ENCODE measurements around the gene UBE2G2.

UBE2G2 gene

DNA sequence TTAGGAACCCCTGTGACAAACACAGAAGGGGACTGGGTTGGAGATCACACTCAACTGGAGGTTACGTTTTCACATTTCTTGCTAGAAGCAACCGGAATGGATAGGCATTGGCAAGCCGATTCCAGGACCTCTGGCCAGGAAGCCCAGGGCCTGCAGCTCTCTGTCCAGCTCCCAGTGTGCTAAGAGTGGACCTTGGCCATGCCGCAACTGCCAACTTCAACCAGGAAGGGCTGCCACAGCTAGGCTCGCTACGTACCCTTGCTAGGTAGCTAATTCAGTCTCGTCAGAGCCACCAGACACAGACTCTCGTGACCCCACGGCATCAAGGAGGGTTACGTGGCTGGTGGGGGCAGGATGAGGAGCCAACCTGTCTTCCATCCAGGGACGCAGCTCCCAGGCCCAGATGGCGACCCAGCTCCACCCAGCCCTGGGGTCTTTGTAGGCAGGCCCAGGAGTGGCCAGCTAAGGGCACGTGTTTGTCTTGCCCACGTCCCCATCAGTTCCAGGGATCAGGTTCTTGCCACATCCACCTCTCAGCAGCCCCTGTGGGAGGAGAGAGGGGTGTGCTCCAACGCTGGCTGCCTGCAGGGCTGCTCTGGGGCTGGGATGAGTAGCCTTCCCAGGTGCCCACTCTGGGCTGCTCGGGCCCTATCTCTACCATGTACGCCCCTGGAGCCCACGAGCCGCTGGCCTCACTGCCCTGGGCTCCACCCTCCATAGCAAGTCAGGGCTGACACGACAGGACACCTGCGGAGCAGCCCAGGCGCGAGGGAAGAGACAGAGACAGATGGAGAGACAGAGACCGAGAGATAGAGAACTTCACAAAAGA, 39.2 kb downstream of the UBE2G2 start:
- no peak for FAIRE-seq

DNA sequence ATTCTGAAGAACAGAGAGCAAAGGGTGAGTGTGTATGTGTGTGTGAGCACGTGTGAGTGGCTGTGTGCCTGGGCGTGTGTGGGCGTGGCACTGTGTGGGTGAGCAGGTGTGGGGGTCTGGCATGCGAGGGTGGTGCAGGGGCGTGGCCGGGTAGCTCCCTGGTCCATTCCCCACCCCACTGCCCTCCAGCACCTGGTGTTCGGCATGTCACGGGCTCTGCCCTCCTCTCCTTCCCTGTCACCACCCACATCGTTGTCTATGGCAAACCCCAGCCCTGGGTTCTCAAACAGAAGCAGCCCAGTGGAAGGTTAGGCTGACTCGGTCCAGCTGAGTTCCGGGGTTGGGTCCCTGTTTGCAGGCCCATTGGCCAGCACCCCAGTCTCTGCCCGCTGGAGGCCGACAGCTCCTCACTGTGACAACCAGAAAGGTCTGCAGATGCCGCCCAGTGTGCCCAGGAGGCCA, 39.8 kb downstream of the UBE2G2 start:
- no peak for FAIRE-seq

DNA sequence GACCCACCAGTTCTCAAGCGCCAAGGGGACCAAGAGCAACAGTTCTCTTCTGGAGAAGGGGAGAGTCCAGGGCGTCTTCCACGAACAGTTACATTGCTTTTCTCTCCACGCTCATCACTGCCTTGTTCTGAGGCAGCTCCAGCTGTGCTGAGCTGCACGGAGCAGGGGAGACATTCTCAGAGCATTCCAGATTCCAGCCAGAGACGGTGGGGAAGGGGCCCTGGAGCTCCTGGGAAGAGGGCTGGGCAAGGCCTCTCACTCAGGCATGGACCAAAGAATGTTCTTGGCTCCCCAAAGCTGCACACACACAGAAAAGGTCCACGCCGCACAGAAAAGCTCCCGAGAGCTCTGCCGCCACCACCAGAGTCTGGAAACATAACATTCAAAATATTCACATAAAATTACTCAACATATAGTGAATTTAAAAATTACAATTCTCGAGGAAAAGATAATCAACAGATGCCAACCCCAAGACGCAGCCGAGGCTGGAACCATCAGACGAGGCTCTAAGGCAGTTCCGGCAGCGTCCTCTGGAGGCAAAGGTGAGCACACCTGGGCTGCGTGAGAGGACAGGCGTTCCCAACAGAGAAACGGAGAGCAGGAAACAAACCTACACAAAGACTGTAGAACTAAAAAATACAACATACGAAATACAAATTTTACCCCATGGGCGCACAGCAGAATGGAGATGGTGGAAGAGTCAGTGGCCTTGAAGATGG, 40.5 kb downstream of the UBE2G2 start:
- FAIRE-seq, result no peak

DNA sequence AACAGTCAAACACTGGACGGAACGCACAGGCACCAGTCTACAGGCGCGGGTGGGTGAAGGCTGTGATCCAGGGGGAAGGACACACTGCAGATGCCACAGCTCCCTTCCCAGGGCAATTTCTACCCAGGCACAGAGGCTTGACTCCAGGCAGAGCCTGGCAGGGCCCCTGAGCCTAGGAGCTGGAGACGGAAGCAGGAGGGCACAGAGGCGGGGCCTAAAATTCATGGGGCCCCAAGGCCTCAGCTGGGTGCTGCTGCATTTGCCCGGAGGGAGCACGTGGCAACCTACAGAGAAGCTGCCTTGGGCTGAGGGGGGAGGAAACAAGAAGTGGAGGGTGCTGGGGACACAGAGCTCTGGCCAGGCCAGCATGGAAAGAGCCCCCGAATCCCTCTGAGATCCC, 41.2 kb downstream of the UBE2G2 start:
- FAIRE-seq, result no peak

DNA sequence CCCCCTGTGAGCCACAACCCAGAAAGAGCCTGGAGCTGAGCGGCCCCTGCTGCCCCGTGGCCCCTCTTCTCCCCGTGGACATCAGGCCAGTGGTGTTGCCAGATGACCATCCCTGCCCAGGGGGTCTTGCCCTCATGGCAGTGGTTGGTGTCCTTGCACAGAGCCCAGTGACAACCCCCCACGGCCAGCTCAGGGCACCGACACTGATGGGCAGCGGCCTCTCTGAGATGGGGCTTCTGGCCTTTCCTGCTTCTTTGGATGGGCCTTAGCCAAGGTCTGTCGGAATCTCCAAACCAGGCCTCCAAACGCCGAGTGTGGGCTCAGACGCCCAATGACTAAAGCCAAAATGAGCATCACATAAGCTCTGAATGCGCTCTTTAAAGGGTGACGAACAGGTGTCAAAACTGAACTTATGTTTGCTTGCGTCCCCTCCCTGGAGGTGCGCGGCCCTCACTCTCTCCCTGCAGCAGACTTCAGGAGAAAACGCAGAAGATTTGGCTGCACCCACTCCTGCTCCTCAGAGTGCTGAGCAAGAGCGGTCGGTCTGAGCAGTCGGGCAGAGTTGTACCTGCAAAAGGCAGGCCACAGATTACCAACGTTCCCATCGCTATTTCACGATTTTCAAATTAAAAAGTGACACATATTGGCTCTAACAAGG, 41.9 kb downstream of the UBE2G2 start:
- no peak for FAIRE-seq

DNA sequence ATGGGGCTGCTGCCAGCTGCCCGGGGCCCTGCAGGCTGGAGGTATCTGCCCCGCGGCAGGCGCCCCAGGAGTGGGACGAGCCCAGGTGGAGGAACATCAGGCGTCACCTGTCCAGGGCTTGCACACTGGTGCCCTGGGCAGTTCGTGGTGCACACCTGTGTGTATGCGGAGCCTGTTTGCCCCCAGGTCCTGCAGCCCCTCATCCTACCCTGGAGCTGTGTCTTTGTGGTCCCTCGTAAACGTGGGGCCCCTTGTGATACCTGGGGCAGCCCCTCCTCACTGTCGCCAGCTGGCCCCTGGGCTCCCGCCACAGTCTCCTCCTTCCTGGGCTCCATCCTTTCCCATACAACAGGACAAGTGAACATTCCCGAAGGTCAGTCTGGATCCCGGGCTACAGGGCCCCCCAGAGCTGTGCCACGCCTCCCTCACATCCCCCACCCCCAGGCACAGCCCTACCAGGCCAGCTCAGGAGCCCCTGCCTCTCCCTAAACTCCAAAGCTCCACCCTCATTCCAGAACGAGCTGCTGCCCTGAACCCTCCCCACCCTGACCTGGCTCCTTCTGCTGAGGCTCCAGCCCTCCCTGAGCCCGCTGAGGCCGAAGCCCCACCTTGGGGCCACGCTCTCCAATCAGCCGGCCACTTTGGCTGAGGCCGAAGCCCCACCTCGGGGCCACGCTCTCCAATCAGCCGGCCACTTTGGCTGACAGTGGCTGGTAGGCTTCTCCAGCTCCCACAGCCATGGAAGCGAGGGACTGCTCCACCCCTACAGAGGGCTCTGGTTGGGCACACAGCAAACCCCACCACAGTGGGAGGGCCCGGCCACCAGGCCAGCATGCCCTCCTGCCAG, 42.6 kb downstream of the UBE2G2 start:
- FAIRE-seq, result no peak

DNA sequence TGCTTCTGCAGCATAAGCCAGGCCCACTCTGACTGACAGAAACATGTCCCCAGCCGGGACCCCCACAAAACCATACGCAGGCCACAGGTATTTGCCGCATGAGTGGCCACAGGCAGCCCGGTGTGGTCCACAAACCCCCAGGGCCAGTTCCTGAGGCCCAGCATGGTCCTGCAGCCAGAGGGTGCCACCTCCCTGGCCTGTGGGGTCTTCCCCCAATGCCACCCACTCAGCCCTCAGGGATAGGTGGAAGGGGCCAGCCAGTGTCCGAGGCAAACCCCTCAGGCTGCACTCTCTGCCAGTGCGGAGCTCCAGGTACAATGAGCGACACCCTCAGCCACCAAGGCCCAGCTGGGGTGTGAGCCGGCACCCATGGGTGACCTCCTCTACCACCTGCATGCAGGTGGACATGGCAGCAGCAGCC, 43.5 kb downstream of the UBE2G2 start:
- no peak for FAIRE-seq

DNA sequence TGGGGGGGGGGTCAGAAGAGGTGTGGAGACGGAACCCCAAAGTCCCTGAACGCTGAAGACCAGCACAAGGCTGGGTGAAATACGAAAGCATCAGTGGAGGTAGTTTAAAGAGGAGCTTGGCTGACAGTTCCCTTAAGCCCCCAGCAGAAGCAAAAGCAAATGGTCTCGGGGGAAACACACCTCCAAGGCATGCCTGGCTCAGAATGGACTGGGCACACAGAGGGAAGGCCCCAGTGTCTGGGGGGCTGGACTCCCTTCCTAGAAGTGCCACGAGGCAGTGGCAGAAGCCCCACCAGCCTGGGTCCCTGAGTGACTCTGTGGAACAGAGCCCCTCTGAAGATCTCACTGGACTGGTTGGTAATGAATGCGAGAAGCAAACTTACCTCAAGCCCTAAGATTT, 43.9 kb downstream of the UBE2G2 start:
- FAIRE-seq, result no peak

DNA sequence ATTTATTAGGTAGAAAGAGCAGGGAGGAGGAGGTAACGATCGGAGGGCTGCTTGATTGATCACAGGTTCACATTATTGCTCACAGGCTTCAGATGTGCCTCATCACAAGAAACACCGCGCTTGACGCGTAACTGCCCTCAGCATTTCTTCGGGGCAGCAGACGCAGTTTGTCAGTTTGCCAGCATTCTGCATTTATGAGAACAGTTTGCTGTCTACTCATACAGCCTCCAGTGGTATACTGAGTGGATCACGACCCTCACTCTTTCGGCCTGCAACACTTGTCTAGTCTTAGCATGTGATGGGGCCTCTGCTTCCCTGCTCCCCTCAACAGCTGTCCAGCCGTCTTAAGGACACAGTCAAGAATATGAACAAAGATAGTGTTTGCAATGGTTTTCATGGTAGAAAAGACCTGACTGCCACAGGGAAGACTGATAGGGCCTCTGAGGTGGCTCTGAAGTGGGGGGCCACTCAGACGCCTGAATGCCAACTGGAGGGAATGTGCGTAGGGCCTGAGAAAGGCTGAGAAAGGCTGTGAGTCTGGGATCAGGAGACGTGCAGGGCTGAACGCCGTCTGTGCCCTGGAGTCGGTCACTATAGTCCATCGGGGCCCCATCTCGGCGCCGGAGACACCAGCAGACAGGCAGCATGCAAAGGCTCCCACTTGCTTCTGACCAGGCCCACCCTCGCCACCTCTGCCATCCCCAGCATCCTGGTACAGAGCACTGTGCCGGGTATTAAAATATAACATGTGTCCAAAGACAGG, 45.0 kb downstream of the UBE2G2 start:
- no peak for FAIRE-seq

DNA sequence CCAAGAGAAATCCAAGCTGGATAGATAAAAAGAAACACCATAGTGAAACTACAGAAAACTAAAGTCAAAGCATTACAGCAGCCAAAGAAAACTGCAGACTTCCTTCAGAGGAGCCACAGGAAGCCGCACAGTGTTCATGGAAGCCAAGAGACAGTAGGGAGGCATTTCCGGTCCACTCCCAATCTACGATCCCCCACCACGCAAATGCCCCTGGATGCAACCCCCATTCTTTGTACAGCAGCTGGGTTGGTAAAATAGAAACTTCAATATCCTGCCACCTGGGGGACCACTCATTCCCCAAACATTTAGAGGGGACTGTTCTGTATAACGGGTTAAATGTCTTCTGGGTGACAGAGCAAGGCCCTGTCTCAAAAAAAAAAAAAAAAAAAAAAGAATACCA, 46.4 kb downstream of the UBE2G2 start:
- no peak for FAIRE-seq

DNA sequence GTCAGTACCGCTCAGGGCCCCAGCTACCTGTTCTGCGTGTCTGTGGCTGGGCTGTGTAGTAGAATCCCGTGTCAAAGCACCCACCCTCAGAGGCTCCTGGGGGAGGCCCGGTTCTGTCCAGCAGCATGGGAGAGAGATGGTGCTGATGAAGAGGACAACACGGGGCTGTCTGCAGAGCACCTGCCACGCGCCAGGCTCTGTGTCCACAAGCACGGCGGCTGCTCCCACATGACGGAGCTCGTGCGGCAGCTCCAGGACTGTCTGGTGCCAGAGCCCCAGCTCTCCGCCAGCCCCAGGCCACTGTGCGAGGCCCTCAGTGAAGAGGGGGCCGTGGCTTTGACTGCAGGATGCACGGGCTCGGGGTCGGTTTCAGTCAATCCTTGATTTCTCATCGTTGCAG, 48.3 kb downstream of the UBE2G2 start:
- no peak for FAIRE-seq

DNA sequence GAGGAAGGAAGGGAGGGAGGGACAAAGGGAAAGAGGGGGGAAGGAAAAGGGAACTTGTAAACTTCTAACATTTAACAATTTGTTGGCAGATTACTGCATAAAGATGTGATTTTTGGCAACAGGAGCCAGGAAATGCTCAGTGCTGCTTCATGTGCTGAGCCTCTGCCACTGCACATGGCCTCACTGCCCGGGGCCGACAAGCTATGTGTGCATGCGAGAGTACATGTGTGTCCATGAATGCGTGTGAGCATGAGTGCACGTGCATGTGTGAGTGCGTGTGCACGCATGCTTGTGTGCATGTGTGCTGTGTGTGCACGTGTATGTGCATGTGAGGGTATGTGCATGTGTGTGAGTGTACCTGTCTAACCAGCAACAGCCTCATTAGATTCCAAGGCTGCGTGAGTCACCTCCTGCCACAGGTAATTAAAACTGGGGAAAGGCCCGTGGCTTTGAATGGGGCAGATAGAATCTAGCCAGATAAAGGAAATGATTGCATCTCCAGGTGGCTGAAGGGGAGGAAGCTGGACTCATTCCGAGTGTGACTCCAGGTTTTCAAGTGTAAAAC, 48.9 kb downstream of the UBE2G2 start:
- no peak for FAIRE-seq

DNA sequence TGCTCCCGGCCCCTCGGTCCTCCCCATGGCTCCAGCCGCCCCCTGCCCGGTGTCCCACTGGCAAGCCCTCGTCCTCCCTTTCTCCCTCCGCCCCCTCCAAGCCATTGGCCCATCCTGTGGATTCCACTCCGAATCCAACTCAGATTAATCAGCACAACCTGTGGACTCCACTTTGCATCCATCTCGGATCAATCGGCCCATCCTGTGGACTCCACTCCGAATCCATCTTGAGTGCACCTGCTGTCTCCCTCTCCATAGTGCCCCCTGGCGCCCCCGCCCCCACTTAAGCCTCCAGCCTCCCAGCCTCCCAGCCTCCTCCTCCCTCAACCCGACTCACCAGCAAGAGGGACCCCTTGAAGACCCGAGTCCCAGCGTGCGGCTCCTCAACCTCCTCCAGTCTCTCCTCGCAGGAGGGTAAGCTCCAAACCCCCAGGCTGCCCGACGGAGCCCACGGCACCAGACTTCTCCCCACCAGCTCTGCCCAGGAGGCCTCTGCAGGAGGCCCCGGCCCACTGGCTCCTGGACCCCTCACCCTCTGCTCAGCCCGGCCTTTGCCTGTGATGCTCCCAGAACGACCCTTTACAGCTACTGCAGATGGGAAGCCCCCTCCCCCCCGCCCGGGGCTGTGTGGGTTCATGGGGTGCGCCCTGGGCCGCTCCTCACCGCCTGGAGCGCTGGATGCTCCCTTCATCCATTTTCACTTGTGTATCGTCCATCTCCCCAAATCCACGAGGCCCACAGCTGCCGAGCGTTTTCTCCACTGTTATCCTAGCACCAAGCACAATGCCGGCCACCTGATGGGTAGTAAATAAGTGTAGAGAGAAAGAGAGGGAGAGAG, 49.6 kb downstream of the UBE2G2 start:
- FAIRE-seq, result no peak

DNA sequence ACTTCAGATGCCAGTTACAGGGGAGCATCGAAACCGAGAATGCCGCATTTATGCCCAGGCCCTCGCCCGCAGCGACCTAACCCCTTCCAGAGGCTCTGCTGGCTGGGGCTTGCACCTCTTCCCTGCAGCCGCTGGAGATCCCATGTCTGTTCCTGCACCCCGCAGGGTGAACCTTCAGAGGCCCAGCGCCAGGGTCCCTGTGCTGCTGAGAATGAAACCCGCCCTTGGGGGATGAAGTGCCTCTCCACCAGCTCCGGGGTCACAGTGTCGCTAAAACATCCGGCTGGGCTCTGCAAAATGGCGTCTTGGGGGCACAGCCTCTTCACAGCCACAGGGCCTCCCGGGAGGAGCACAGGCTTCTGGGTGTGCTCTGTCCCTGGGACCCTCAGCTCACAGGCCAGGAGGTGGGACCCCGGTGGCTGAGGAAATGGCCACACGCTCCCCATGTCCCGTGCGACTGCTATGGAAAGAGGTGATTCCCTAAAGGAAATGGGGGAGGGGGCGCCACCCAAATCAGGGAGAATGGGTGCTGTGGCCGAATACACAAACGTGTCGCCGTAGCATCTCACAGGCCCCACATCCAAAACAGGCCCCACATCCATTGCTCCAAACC, 50.3 kb downstream of the UBE2G2 start:
- FAIRE-seq, result no peak

DNA sequence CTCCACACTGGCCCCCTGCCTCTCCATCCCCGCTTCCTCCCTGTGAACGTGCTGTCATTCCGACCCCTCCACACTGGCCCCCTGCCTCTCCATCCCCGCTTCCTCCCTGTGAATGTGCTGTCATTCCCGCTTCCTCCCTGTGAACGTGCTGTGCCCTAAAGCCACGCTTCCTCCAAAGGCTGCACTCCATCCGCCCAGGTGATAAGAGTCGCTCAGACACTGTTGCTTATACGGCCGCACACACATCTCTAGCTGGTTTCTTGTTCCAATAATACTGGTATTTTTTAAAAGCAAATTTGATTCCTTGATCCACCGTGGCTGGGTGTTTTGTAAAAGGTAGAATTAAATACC, 51.0 kb downstream of the UBE2G2 start:
- no peak for FAIRE-seq

DNA sequence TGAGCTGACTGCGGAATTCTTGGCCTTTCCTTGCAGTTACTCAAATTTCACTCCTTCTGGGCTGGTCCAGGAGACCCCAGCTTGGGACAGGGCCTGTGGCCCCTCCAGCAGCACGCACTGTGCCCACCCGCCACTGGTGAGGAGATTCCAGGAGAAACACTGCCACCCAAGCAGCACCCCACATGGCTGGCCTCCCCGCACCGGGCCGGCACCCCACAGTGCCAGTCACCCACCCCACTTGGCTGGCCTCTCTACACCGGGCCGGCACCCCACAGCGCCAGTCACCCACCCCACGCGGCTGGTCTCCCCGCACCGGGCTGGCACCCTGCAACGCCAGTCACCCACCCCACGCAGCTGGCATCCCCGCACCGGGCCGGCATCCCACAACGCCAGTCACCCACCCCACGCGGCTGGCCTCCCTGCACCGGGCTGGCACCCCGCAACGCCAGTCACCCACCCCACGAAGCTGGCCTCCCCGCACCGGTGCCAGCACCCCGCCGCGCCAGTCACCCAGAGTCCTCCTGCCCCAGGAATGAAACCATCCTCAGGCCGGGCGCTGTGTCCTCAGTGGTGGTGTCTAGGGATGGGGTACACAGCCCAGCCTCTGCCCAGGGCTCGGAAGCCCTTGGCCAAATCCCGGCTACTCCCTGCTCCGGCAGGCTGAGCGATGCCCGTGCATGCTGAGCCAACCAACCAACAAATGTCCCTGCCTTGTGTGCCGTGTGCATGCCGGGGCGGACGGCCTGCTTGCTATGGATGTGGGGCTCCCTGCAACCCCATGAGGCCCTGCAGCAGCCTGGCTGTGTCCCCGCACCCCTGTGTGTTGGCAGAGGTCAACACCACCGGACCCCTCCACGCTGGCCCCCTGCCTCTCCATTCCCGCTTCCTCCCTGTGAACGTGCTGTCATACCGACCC, 51.6 kb downstream of the UBE2G2 start:
- no peak for FAIRE-seq

DNA sequence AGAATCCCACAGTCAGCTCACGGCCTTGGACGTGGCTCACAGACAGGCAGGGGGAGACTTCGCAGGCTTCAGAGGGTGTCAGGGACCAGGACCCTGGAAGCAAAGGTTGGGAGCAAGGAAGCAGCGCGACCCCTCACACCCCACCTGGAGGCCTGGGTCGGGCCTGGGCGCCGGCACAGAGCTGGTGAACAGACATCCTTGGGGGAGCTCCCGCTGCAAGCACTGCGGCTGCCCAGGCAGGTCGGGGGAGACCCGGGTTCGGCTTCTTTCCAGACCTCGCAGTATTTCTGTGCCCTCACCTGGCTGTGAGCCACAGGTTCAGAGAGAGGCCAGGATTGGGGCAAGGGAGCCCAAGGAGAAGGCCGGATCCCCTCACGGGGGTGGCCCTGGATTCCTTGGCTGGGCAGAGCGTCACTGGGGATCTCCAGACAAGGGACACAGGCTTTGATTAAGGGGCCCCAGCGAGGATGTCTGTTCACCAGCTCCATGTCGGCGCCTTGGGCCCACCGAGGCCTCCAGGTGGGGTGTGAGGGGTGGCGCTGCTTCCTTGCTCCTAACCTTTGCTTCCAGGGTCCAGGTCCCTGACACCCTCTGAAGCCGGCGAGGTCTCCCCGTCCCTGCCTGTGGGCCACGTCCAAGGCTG, 52.4 kb downstream of the UBE2G2 start:
- no peak for FAIRE-seq

DNA sequence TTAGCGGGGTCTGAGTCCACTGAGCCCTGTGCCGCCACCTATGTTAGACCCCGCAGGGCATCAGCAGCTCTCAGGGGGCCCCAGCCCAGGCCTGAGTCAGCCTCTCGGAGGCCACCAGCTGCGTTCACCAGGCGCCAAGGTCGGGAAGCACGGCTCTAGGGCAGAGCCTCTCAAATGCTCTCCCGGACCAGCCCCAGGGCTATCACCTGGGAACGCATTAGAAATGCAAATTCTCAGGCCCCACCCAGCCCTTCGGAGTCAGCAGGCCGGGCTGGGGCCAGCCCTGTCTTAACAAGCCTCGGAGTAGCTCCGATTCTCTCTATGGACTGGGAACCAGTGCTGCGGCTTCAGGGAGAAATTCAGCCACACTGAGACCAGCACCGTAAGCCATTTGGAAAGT, 53.0 kb downstream of the UBE2G2 start:
- no peak for FAIRE-seq
